Suprapubic skin (tissue), 4 donors: Measurements from ENCODE around the gene PLXDC2. TPM values are rescaled to one million over a fixed set of nuclear protein-coding genes. Genes with fewer than 3 reads are reported as not detected.
"Not testable (repeated sequence)": the region's sequence is repeated elsewhere in the genome, so short reads cannot be mapped to it uniquely, and the experiment has no call there.

Experiments used
- DNase-seq, 2 donors: peaks; one replicate each; pipeline ENCODE4 v3.0.0-alpha.2; 2019; ENCODE audit warnings: low spot score in 2 of 2
- H3K27ac ChIP-seq: fragments of 200-600 bp; sonication (generic); one replicate; pipeline ENCODE4 v1.5.1; 2019
- H3K27me3 ChIP-seq: fragments of 200-600 bp; sonication (generic); one replicate; pipeline ENCODE4 v1.5.1; 2019
- H3K36me3 ChIP-seq: fragments of 200-600 bp; sonication (generic); one replicate; pipeline ENCODE4 v1.5.1; 2019
- H3K4me1 ChIP-seq: fragments of 200-600 bp; sonication (generic); one replicate; pipeline ENCODE4 v1.5.1; 2019
- H3K4me3 ChIP-seq: fragments of 200-600 bp; sonication (generic); one replicate; pipeline ENCODE4 v1.5.1; 2019; ENCODE audit warnings: mild to moderate bottlenecking
- H3K9me3 ChIP-seq: fragments of 200-600 bp; sonication (generic); one replicate; pipeline ENCODE4 v1.5.1; 2019
- CTCF ChIP-seq, 2 donors: fragments of 200-600 bp in 1 of 2; fragments of 450-650 bp in 1 of 2; sonication (generic) in 1 of 2; IDR thresholded peaks; one replicate each; pipeline ENCODE4 v1.5.1; 2016 to 2019; ENCODE audit warnings: antibody characterized with exemption in 2 of 2, mild to moderate bottlenecking in 1 of 2, moderate library complexity in 1 of 2
- EP300 ChIP-seq: sonication (generic); formaldehyde crosslinking; IDR thresholded peaks from one replicate; pipeline ENCODE4 v1.6.1; 2017; ENCODE audit warnings: antibody characterized with exemption
- POLR2A ChIP-seq, 2 donors: fragments of 450-650 bp; IDR thresholded peaks; one replicate each; pipeline ENCODE4 v1.6.1; 2017; ENCODE audit warnings: antibody characterized with exemption in 2 of 2, mild to moderate bottlenecking in 2 of 2, moderate library complexity in 2 of 2
- POLR2AphosphoS5 ChIP-seq, 3 donors: sonication (generic); formaldehyde crosslinking; IDR thresholded peaks; one replicate each; pipeline ENCODE4 v1.6.1; 2017; ENCODE audit warnings: antibody characterized with exemption in 3 of 3
- WGBS: methylation state at CpG from one replicate; pipeline ENCODE4 v1.1.5; 2018; 5-methylcytosine and 5-hydroxymethylcytosine counted together
- total RNA-seq, 4 donors: library from RNA; depleted of rRNA; stranded (reverse); fragments of >200 nt; gene quantifications; one replicate each; pipeline ENCODE4 v1.1.0, GENCODE V29; 2016

The PLXDC2 gene
- total RNA-seq, 4 donors from 2014 or later, result 93.0 to 97.0 (median 95.0) TPM

- TF ChIP-seq CTCF (IDR thresholded peaks at IDR 0.05) (no peak), EP300 (no peak), POLR2A (IDR thresholded peaks at IDR 0.05) (no peak), POLR2AphosphoS5 (IDR thresholded peaks at IDR 0.05) (no peak)
- H3K4me3 ChIP-seq, result no peak overlapping the region
- DNase-seq, result no peak
- peaks cover 18% of the 10 kb centered on the region for H3K36me3 ChIP-seq
- H3K4me1 ChIP-seq, result no peaks in the 10 kb centered on the region
- 95% methylated on average over 5 of the region's 5 CpGs for WGBS
- no peaks in the 10 kb centered on the region for H3K27me3 ChIP-seq
- H3K9me3 ChIP-seq, result no peaks in the 10 kb centered on the region
- H3K27ac ChIP-seq, result no peak overlapping the region
Observed at GRCh38 chr10:20181434-20181833, 365.2 kb downstream of the PLXDC2 start.

GRCh38 chr10:20185116-20185515 lies 368.9 kb downstream of the PLXDC2 start:
- no peak for TF ChIP-seq POLR2AphosphoS5 (IDR thresholded peaks at IDR 0.05)
- TF ChIP-seq CTCF (IDR thresholded peaks at IDR 0.05), result no peak
- no peak for TF ChIP-seq EP300
- no peak for TF ChIP-seq POLR2A (IDR thresholded peaks at IDR 0.05)
- Histone ChIP-seq H3K9me3 (no peaks in the 10 kb centered on the region), H3K27ac (no peak overlapping the region), H3K36me3 (peaks cover 7% of the 10 kb centered on the region), H3K4me3 (no peak overlapping the region), H3K27me3 (no peaks in the 10 kb centered on the region), H3K4me1 (no peaks in the 10 kb centered on the region)
- no peak for DNase-seq

- 75% methylated on average over 3 of the region's 3 CpGs for WGBS
- H3K27me3 ChIP-seq, H3K27ac ChIP-seq, H3K4me3 ChIP-seq, H3K9me3 ChIP-seq, H3K4me1 ChIP-seq, H3K36me3 ChIP-seq, DNase-seq: not testable (repeated sequence)
Observed at GRCh38 chr10:20191392-20191791, 375.2 kb downstream of the PLXDC2 start.

GRCh38 chr10:20195076-20195475 lies 378.8 kb downstream of the PLXDC2 start:
- Histone ChIP-seq H3K27me3 (no peaks in the 10 kb centered on the region), H3K4me3 (no peak overlapping the region), H3K27ac (no peak overlapping the region), H3K4me1 (no peaks in the 10 kb centered on the region), H3K9me3 (no peaks in the 10 kb centered on the region), H3K36me3 (no peaks in the 10 kb centered on the region)
- TF ChIP-seq POLR2A (IDR thresholded peaks at IDR 0.05), result no peak
- TF ChIP-seq POLR2AphosphoS5 (IDR thresholded peaks at IDR 0.05), result no peak
- TF ChIP-seq EP300, result no peak
- TF ChIP-seq CTCF (IDR thresholded peaks at IDR 0.05), result no peak
- no peak for DNase-seq
- 89% methylated on average over 6 of the region's 6 CpGs for WGBS

- no peaks in the 10 kb centered on the region for H3K9me3 ChIP-seq
- TF ChIP-seq CTCF (IDR thresholded peaks at IDR 0.05) (no peak), POLR2AphosphoS5 (IDR thresholded peaks at IDR 0.05) (no peak), EP300 (no peak), POLR2A (IDR thresholded peaks at IDR 0.05) (no peak)
- no peaks in the 10 kb centered on the region for H3K36me3 ChIP-seq
- H3K4me3 ChIP-seq, result no peak overlapping the region
- WGBS, result 96% methylated on average over 1 of the region's 1 CpG
- H3K4me1 ChIP-seq, result no peaks in the 10 kb centered on the region
- no peak overlapping the region for H3K27ac ChIP-seq
- H3K27me3 ChIP-seq, result no peaks in the 10 kb centered on the region
- DNase-seq, result no peak
Observed at GRCh38 chr10:20200758-20201157, 384.5 kb downstream of the PLXDC2 start.

- no peak overlapping the region for H3K4me3 ChIP-seq
- 84% methylated on average over 4 of the region's 4 CpGs for WGBS
- H3K27ac ChIP-seq, result no peak overlapping the region
- no peaks in the 10 kb centered on the region for H3K9me3 ChIP-seq
- no peaks in the 10 kb centered on the region for H3K4me1 ChIP-seq
- H3K36me3 ChIP-seq, result no peaks in the 10 kb centered on the region
- TF ChIP-seq CTCF (IDR thresholded peaks at IDR 0.05) (no peak), POLR2A (IDR thresholded peaks at IDR 0.05) (no peak), POLR2AphosphoS5 (IDR thresholded peaks at IDR 0.05) (no peak)
- DNase-seq, result no peak
- H3K27me3 ChIP-seq, result no peaks in the 10 kb centered on the region
Observed at GRCh38 chr10:20202337-20202736, 386.1 kb downstream of the PLXDC2 start.
